H1 (cell line): Measurements from ENCODE around the gene NBPF6. TPM values are rescaled to one million over a fixed set of nuclear protein-coding genes. Genes with fewer than 3 reads are reported as not detected.
"Not testable (repeated sequence)": the region's sequence is repeated elsewhere in the genome, so short reads cannot be mapped to it uniquely, and the experiment has no call there.

ENCODE experiments used
- CTCF ChIA-PET: fragments of 300-600 bp; sonication (Branson Sonifier 250); formaldehyde crosslinking; loops from one replicate; lab custom pipeline; 2021; ENCODE audit not compliant: partially characterized antibody; lab: Charles Lee
- POLR2A ChIA-PET: fragments of 300-600 bp; sonication (Branson Sonifier 250); formaldehyde crosslinking; loops from one replicate; lab custom pipeline; 2021; ENCODE audit warnings: inconsistent platforms; ENCODE audit not compliant: partially characterized antibody; lab: Charles Lee
- DNase-seq, 2 experiments: peaks; one replicate each; pipeline versions ENCODE4 v3.0.0 to v3.0.0-alpha.2; 2010 to 2022; ENCODE audit warnings: low spot score in 2 of 2, low read depth in 1 of 2, mixed read lengths in 1 of 2
- FAIRE-seq: peaks from 2 replicates; lab custom pipeline; 2011; peaks lifted over from hg19 to GRCh38; lab: Jason Lieb, UNC
- H2AFZ ChIP-seq: 2 replicates; pipeline ENCODE4 v1.8.1; 2012; ENCODE audit warnings: low read length, inconsistent platforms
- H2AK5ac ChIP-seq: 2 replicates; pipeline ENCODE4 v1.6.1; 2013; ENCODE audit warnings: low read depth, low read length
- H2BK120ac ChIP-seq: replicated peaks from 2 replicates; pipeline ENCODE3; 2013; ENCODE audit warnings: low read depth, low read length, inconsistent platforms
- H2BK12ac ChIP-seq: 2 replicates; pipeline ENCODE4 v1.6.1; 2013; ENCODE audit warnings: low read depth, low read length
- H2BK15ac ChIP-seq: 2 replicates; pipeline ENCODE4 v1.6.1; 2013; ENCODE audit warnings: low read length
- H2BK20ac ChIP-seq: 2 replicates; pipeline ENCODE4 v1.6.1; 2013; ENCODE audit warnings: low read length
- H2BK5ac ChIP-seq: 2 replicates; pipeline ENCODE4 v1.6.1; 2013; ENCODE audit warnings: low read depth, low read length
- H3K14ac ChIP-seq: 2 replicates; pipeline ENCODE4 v1.6.1; 2013; ENCODE audit warnings: inconsistent platforms; ENCODE audit not compliant: insufficient read length
- H3K18ac ChIP-seq: 2 replicates; pipeline ENCODE4 v1.6.1; 2013; ENCODE audit warnings: low read length; ENCODE audit errors: extremely low read depth
- H3K23ac ChIP-seq: 2 replicates; pipeline ENCODE4 v1.6.1; 2013; ENCODE audit warnings: inconsistent platforms; ENCODE audit not compliant: insufficient read length
- H3K23me2 ChIP-seq: 2 replicates; pipeline ENCODE4 v1.6.1; 2013; ENCODE audit warnings: low read depth, low read length
- H3K27ac ChIP-seq: 2 replicates; pipeline ENCODE4 v1.6.1; 2011; ENCODE audit warnings: low read depth, low read length, inconsistent platforms
- H3K27me3 ChIP-seq, 4 experiments: replicated peaks in 1 of 4; 1 replicate in 1 of 4; 2 replicates in 3 of 4; pipeline versions ENCODE4 v1.6.1 to v1.8.1; 2011 to 2013; ENCODE audit warnings: low read length in 3 of 4, mild to moderate bottlenecking in 3 of 4, inconsistent platforms in 2 of 4, mixed read lengths in 2 of 4, moderate library complexity in 1 of 4; ENCODE audit not compliant: control insufficient read depth in 3 of 4, insufficient read depth in 3 of 4; ENCODE audit errors: extremely low read depth in 1 of 4
- H3K36me3 ChIP-seq, 4 experiments: 2 replicates each; pipeline versions ENCODE4 v1.6.1 to v1.8.1; 2011 to 2013; ENCODE audit warnings: mild to moderate bottlenecking in 4 of 4, low read length in 3 of 4, moderate library complexity in 2 of 4, control low read depth in 1 of 4, inconsistent platforms in 1 of 4; ENCODE audit not compliant: insufficient read depth in 4 of 4, control insufficient read depth in 2 of 4
- H3K4ac ChIP-seq: replicated peaks from 2 replicates; pipeline ENCODE3; 2013; ENCODE audit warnings: low read length, low read depth, mixed read lengths, inconsistent platforms; ENCODE audit not compliant: insufficient read length
- H3K4me1 ChIP-seq, 4 experiments: replicated peaks in 1 of 4; 1 replicate in 1 of 4; 2 replicates in 3 of 4; pipeline versions ENCODE4 v1.6.1 to v1.8.1; 2011 to 2013; ENCODE audit warnings: low read length in 3 of 4, inconsistent platforms in 2 of 4, mixed read lengths in 1 of 4; ENCODE audit not compliant: insufficient read depth in 4 of 4, control insufficient read depth in 3 of 4
- H3K4me2 ChIP-seq, 2 experiments: 2 replicates each; pipeline versions ENCODE4 v1.6.1 to v1.8.1; 2011 to 2013; ENCODE audit warnings: low read depth in 2 of 2, low read length in 2 of 2, control low read depth in 1 of 2, inconsistent platforms in 1 of 2, mild to moderate bottlenecking in 1 of 2; ENCODE audit not compliant: insufficient read depth in 1 of 2
- H3K4me3 ChIP-seq, 4 experiments: fragments of 200-600, 300-600 bp in 1 of 4; sonication (generic), shearing (Covaris generic), sonication (Bioruptor Twin) in 1 of 4; 2 replicates each; pipeline versions ENCODE4 v1.5.1 to v1.8.1; 2011 to 2016; ENCODE audit warnings: low read length in 4 of 4, low read depth in 3 of 4, control low read depth in 2 of 4, inconsistent platforms in 2 of 4, mild to moderate bottlenecking in 2 of 4, mixed read lengths in 1 of 4, moderate library complexity in 1 of 4; ENCODE audit not compliant: insufficient read depth in 2 of 4; ENCODE audit errors: extremely low read depth in 1 of 4
- H3K56ac ChIP-seq: replicated peaks from 2 replicates; pipeline ENCODE3; 2013; ENCODE audit warnings: low read depth, mild to moderate bottlenecking, mixed read lengths, low read length, inconsistent platforms; ENCODE audit not compliant: insufficient read length
- H3K79me1 ChIP-seq: 2 replicates; pipeline ENCODE4 v1.6.1; 2013; ENCODE audit warnings: low read depth, low read length, control low read depth
- H3K79me2 ChIP-seq, 2 experiments: 2 replicates each; pipeline versions ENCODE4 v1.6.1 to v1.8.1; 2012 to 2013; ENCODE audit warnings: low read length in 2 of 2, mild to moderate bottlenecking in 2 of 2, inconsistent platforms in 1 of 2; ENCODE audit not compliant: insufficient read depth in 2 of 2, control insufficient read depth in 1 of 2
- H3K9ac ChIP-seq, 4 experiments: replicated peaks in 1 of 4; 1 replicate in 1 of 4; 2 replicates in 3 of 4; pipeline versions ENCODE4 v1.6.1 to v1.8.1; 2011 to 2013; ENCODE audit warnings: low read depth in 3 of 4, low read length in 3 of 4, control low read depth in 2 of 4, mild to moderate bottlenecking in 2 of 4, moderate library complexity in 2 of 4, inconsistent platforms in 1 of 4; ENCODE audit errors: extremely low read depth in 1 of 4
- H3K9me3 ChIP-seq, 2 experiments: 2 replicates each; pipeline versions ENCODE4 v1.6.1 to v1.8.1; 2012 to 2013; ENCODE audit warnings: mild to moderate bottlenecking in 2 of 2, moderate library complexity in 2 of 2, control low read depth in 1 of 2, inconsistent platforms in 1 of 2, low read depth in 1 of 2, low read length in 1 of 2, mixed read lengths in 1 of 2; ENCODE audit not compliant: insufficient read depth in 2 of 2
- H4K20me1 ChIP-seq, 2 experiments: replicated peaks in 1 of 2; 2 replicates each; pipeline versions ENCODE3 to v1.8.1; 2011 to 2013; ENCODE audit warnings: inconsistent platforms in 2 of 2, low read length in 2 of 2, mild to moderate bottlenecking in 1 of 2; ENCODE audit not compliant: insufficient read depth in 2 of 2, control insufficient read depth in 1 of 2
- H4K5ac ChIP-seq: 2 replicates; pipeline ENCODE4 v1.6.1; 2013; ENCODE audit warnings: low read length, low read depth, mixed read lengths, inconsistent platforms; ENCODE audit not compliant: insufficient read length
- H4K8ac ChIP-seq: 2 replicates; pipeline ENCODE4 v1.8.0; 2013; ENCODE audit warnings: mild to moderate bottlenecking, moderate library complexity, low read length, inconsistent platforms; ENCODE audit not compliant: insufficient read depth; ENCODE audit errors: extremely low read depth
- H4K91ac ChIP-seq: replicated peaks from 2 replicates; pipeline ENCODE3; 2013; ENCODE audit warnings: low read length, mixed read lengths, inconsistent platforms; ENCODE audit not compliant: insufficient read length
- WGBS, 2 experiments: shearing (Covaris generic) in 1 of 2; methylation state at CpG; one replicate each; pipeline versions ENCODE4 v1.1.6 to v1.1.7; 2013 to 2015; ENCODE audit warnings: low lambda C conversion rate in 2 of 2, mixed read lengths in 2 of 2, inconsistent platforms in 1 of 2, low coverage in 1 of 2, missing lambda C conversion rate in 1 of 2; ENCODE audit not compliant: insufficient replicate concordance in 2 of 2, insufficient coverage in 1 of 2, insufficient read length in 1 of 2; ENCODE audit errors: extremely low coverage in 1 of 2, missing lambda C conversion rate in 1 of 2; 5-methylcytosine and 5-hydroxymethylcytosine counted together
- polyA plus RNA-seq, 7 experiments: library from polyadenylated mRNA; depleted of rRNA in 3 of 7; stranded (reverse) in 5 of 7; unstranded in 2 of 7; fragments of >200 nt in 5 of 7; fragments of 200-250 nt in 2 of 7; gene quantifications; 1 replicate in 5 of 7; 2 replicates in 1 of 7; 4 replicates in 1 of 7; pipeline versions ENCODE4 v1.2.1 to v1.2.3, GENCODE V29; 2011 to 2013; ENCODE audit warnings: missing spikeins in 2 of 7, mixed read lengths in 2 of 7
- total RNA-seq: library from RNA; stranded (reverse); fragmentation: NEBNext Ultra II Directional; extraction: Animal tissue kit (Norgen Biotek cat#: 25700); gene quantifications from 2 replicates; pipeline ENCODE4 v1.2.1, GENCODE V29; 2021

The NBPF6 gene
- total and polyA plus RNA-seq, 2 of the 8 experiments (the other 6 are each of a cell fraction or from before 2014, with no cell fraction given), result not detected

- H2BK12ac ChIP-seq, CTCF ChIA-PET, H3K79me2 ChIP-seq, H2BK120ac ChIP-seq, H3K36me3 ChIP-seq, H2AK5ac ChIP-seq, H3K4me2 ChIP-seq, H3K56ac ChIP-seq, H2AFZ ChIP-seq, H3K18ac ChIP-seq, H4K5ac ChIP-seq, H3K27ac ChIP-seq, H3K27me3 ChIP-seq, H2BK20ac ChIP-seq, H2BK5ac ChIP-seq, H3K9me3 ChIP-seq, H4K20me1 ChIP-seq, H4K8ac ChIP-seq, H3K23me2 ChIP-seq, H3K9ac ChIP-seq, POLR2A ChIA-PET, FAIRE-seq, H3K4me3 ChIP-seq, H3K4ac ChIP-seq, H3K4me1 ChIP-seq, H3K79me1 ChIP-seq, DNase-seq, H4K91ac ChIP-seq, H3K23ac ChIP-seq, H3K14ac ChIP-seq, H2BK15ac ChIP-seq: not testable (repeated sequence)
- no CpG with 5 or more reads among the region's 3 CpGs for WGBS, 2 experiments
These were observed 13.8 kb downstream of the NBPF6 start for GRCh38 chr1:108463962-108464361.

- H3K79me1 ChIP-seq, H2BK15ac ChIP-seq, H4K5ac ChIP-seq, H3K4me2 ChIP-seq, H3K4ac ChIP-seq, FAIRE-seq, H2AK5ac ChIP-seq, CTCF ChIA-PET, H3K23me2 ChIP-seq, H3K18ac ChIP-seq, H3K4me1 ChIP-seq, H2BK20ac ChIP-seq, H2BK5ac ChIP-seq, H3K9me3 ChIP-seq, H4K91ac ChIP-seq, H3K9ac ChIP-seq, H3K4me3 ChIP-seq, H4K20me1 ChIP-seq, H3K14ac ChIP-seq, H2BK120ac ChIP-seq, POLR2A ChIA-PET, H2AFZ ChIP-seq, H3K27ac ChIP-seq, H3K79me2 ChIP-seq, H3K56ac ChIP-seq, H3K27me3 ChIP-seq, H2BK12ac ChIP-seq, H3K36me3 ChIP-seq, H3K23ac ChIP-seq, DNase-seq, H4K8ac ChIP-seq: not testable (repeated sequence)
- no CpG with 5 or more reads among the region's 8 CpGs for WGBS, 2 experiments
These were observed 16.0 kb downstream of the NBPF6 start for GRCh38 chr1:108466166-108466565.
